GM18498 (cell line): ENCODE measurements around the gene PSME2.

Experiments used
- ATAC-seq: cut with Tn5 transposase; IDR thresholded peaks from one replicate; pipeline ENCODE4 v1.9.1; 2021; ENCODE audit warnings: mild to moderate bottlenecking, moderate library complexity; ENCODE audit not compliant: unreplicated experiment

Gene PSME2

GRCh38 chr14:24146453-24146977, at the start of gene PSME2:
TSS of gene PSME2 (minus strand) at chr14:24146610. CDS start at chr14:24146581, 29 bp downstream.
- ATAC-seq, result peak; percentile 69

- ATAC-seq, result peak; percentile 92
These were observed 49.0 kb upstream of the PSME2 start, which contains the start of gene TM9SF1 for GRCh38 chr14:24195186-24196070. TSS of gene TM9SF1 (minus strand) at chr14:24195441. CDS start at chr14:24195019, 422 bp downstream.

- no peak for ATAC-seq
These were observed 48.4 kb upstream of the PSME2 start for GRCh38 chr14:24194873-24195185.

GRCh38 chr14:24194186-24194872, 47.9 kb upstream of the PSME2 start:
- no peak for ATAC-seq

- ATAC-seq, result no peak
These were observed 46.5 kb upstream of the PSME2 start for GRCh38 chr14:24192933-24193332.

GRCh38 chr14:24190416-24190815, 44.0 kb upstream of the PSME2 start:
- ATAC-seq, result no peak

- ATAC-seq, result no peak
These were observed 43.0 kb upstream of the PSME2 start for GRCh38 chr14:24189460-24189859.

GRCh38 chr14:24189059-24189375, 42.6 kb upstream of the PSME2 start:
- ATAC-seq, result no peak

GRCh38 chr14:24188251-24189058, 42.0 kb upstream of the PSME2 start, which contains the start of gene IPO4:
TSS of gene IPO4 (minus strand) at chr14:24188816. CDS start at chr14:24188787, 29 bp downstream.
- ATAC-seq, result peak; percentile 87

- ATAC-seq, result no peak
These were observed 41.1 kb upstream of the PSME2 start for GRCh38 chr14:24187539-24187915.

GRCh38 chr14:24186831-24187538, 40.6 kb upstream of the PSME2 start:
- ATAC-seq, result no peak

GRCh38 chr14:24185741-24186140, 39.3 kb upstream of the PSME2 start:
- ATAC-seq, result no peak

GRCh38 chr14:24185026-24185425, 38.6 kb upstream of the PSME2 start:
- ATAC-seq, result no peak

GRCh38 chr14:24184104-24184970, 37.9 kb upstream of the PSME2 start:
- ATAC-seq, result no peak

GRCh38 chr14:24183014-24183481, 36.6 kb upstream of the PSME2 start:
- no peak for ATAC-seq

GRCh38 chr14:24182110-24182882, 35.9 kb upstream of the PSME2 start:
- ATAC-seq, result no peak

GRCh38 chr14:24181371-24182077, 35.1 kb upstream of the PSME2 start:
- ATAC-seq, result no peak
